HG03159 (cell line): ENCODE results near the gene TMCC1.
"Not testable (repeated sequence)": the region's sequence is repeated elsewhere in the genome, so short reads cannot be mapped to it uniquely, and the experiment has no call there.

ENCODE experiments used
- ATAC-seq: cut with Tn5 transposase; IDR thresholded peaks from one replicate; pipeline ENCODE4 v1.9.1; 2021; ENCODE audit warnings: mild to moderate bottlenecking, moderate library complexity; ENCODE audit not compliant: unreplicated experiment

TMCC1 gene

GRCh38 chr3:129614927-129615363 is 278.6 kb downstream of the TMCC1 start:
- ATAC-seq = no peak

DNA sequence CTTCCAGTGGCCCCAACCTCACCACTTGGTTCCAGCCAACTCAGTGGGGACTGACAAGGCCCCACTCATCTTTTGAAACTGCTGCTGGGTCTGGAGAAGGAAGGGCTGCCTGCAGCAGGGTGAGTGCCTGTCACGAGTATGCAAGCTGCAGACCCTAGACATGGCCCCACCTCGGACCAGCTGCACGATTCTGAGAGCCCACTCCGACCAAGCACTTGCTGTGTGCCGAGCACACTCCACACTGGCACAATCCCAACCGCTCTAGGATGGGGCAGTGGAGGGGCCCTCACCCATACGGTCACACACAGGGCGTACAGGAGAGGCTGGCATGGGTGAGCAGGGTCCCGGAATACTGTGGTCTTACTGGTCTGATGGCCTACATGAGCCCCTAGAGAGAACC is 279.1 kb downstream of the TMCC1 start:
- ATAC-seq = no peak

DNA sequence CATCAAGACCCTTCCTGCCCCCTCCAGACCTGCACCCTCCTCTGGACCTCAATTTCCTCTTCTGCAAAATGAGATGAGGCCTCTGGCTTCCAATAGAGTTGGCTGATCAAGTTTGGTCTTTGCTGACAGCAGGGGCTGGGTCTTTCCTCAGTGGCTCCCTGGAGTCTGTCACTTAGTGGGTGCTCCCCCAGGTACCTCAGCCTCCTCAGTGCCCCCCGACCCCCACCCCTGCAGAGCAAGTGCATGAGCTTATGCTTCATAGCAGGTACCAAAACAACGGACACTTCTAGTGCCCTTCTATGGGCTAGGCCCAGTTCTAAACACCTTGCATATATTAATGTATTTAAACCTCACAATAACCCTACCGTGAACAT is 280.2 kb downstream of the TMCC1 start:
- no peak for ATAC-seq

- no peak for ATAC-seq
Observed at GRCh38 chr3:129612534-129613366, 280.8 kb downstream of the TMCC1 start.

DNA sequence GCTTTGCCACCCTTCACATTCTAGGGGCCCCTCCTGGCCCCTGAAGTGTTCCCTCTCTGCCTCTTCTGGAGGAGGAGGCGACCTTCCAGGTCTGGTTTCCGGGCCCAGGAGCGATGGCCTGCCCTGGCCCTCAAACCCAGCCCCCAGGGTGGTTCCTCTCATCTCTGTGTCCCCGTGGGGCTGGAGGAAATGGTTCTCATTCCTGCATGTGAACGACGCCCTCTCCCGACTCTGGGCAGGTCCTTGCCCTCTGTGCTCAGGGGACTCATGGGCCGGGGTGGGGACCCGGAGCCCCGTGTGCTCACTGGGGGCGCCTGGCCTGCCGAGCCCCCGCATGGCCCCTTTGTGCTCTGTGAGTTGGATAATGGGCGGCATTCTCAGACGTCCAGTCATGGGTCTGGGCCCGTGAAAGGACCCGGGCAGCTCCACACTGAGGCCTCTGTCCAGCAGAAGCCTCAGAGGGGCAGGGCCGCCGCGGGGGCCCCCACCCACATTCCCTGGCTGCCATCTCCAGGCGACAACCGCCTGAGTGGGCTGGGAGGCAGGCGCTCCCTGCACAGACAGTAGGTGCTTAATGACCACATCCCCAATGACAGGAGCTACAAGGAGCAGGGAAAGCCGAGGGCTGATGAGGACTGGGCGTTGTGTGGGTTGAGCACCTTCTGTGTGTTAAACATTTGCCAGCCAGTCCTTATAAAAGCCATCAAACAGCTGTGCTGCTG is 281.5 kb downstream of the TMCC1 start:
- ATAC-seq = no peak

DNA sequence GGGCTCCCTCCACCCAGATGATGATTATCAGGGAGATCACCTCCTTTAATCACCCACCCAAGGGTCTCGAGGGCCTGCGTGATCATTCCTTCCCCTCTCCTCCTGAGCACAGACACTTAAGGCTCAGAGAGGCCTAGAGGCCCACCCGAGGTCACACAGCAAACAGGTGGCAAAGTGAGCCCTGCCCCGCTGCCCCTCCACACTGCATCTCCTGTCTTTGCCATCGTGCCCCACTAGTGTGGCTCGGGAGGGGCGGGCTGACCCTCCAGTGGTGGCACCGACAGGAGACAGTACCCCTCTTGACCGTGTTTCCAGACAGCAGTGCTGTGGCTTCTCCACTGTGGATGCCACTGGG is 282.1 kb downstream of the TMCC1 start:
- no peak for ATAC-seq

- not testable (repeated sequence) for ATAC-seq
Observed at GRCh38 chr3:129610794-129611445, 282.6 kb downstream of the TMCC1 start.

DNA sequence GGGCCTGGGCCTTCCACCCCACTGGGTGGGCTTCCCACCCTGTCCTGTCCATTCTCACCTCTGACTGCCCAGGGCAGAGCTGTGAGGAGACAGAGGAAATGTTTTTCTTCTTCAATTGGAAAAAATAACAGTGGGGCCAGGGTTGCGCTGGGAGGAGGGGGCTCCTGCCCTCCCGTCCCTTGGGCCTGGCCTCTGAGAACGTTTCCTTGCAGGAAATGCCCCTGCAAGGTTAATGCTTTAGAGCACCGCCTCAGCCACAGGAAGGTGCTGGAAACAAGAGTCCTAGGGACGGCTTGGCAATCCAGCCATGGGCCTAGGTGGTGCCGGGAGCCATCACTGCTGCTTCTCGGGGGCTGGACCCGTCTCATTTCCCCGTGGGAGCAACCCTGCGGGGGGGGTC is 283.2 kb downstream of the TMCC1 start:
- no peak for ATAC-seq

DNA sequence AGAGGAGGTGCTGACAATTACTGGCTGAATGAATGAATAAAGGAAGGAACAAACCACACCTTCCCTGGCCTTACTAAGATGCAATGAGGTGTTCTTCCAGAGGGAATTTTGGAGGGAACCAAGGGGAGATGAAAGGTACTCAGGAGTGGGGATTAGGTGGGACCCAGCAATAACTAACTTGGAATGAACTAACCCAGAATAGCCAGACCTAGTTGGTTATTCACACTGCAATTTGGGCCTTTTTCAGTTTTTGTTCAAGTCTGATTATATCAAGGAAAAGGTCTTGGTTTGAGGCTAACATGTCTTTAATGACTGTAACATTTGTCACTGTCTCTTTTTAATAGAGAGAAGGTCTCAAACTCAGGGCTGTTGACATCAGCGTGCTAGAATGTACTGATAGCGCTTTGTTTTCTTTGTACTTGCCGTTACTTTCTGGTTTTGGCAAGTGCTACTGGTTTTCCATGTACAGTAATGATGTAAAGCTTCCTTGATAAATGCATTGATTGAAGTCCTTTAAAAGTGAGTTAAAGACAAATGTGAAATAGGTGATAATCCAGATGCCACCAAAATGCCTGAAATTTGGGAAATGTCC is 283.8 kb downstream of the TMCC1 start:
- no peak for ATAC-seq

- no peak for ATAC-seq
Observed at GRCh38 chr3:129608936-129609590, 284.4 kb downstream of the TMCC1 start.

GRCh38 chr3:129608087-129608935 is 285.2 kb downstream of the TMCC1 start:
- ATAC-seq = no peak

DNA sequence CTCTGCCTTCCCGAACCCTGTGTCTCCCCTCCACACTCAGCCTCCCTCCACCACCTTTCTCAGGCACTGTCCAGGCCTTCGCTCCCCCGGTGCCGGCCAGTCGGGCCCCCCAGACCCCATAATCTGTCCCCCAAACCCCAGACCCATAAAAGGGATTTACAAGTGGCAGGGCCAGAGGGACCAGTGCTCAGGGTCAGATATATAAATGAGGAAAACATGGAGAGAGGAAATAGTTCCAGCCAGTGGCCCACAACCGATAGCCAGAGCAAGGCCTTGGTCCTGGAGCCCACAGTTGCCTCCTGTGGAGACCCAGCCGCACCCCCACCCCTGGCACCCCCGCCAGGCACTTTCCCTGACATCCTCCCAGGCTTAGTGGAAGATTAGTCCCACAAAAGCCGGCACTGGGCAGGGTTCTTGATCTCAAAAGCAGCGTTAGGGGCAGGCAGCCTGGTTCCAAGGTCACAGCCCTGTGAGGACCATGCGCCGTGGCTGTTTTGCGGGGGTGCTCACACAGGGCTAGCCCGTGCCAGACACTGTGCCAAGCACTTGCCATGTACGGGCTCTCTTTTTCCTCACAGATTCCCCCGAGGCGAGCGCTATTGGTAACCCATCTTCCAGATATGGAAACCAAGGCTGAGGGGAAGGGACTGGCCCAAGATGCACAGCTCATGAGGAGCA is 286.0 kb downstream of the TMCC1 start:
- ATAC-seq = no peak

DNA sequence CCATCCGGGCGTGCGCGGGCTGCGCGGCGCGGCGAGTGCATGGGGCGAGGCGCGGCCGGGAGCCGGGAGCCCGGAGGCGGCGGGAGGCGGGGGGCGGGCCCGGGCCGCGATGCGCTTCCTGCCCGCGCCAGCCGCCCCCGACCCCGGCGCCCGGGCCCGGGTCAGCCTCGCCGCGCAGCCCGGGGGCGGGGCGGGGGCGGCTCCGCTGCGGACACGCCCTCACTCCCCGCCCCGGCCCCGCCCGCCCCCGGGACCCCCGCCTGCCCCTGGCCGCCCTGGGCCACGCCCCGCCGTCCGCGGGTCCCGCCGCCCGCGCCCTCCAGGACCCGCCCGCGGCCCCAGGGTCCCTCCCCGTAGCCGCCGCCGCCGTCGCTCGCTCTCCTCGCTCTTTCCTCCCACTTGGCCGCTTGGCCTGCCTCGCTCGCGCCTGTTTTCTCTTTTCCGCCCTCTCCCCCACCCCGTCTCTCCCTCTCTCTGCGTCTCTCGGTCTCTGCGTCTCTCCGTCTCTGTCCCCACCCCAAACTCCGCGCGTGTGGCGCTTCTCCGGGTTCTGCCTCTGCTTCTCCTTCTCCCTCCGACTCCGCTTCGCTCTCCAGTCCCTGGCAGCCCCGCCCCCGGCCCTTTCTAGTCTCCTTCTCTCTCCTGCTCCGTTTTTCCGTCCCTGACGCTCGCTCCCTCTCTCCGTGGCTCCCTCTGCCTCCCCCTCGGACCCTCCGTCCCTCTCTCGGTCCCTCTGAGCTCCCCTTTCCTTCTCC is 286.7 kb downstream of the TMCC1 start, which contains the start of gene PLXND1:
Gene PLXND1, minus strand, starts transcription at position 41 of the 755 bp plus-strand sequence. Its CDS starts 37 bp downstream, at position 4.
- no peak for ATAC-seq

- no peak for ATAC-seq
Observed at GRCh38 chr3:129605922-129606635, 287.4 kb downstream of the TMCC1 start.

- no peak for ATAC-seq
Observed at GRCh38 chr3:129605203-129605921, 288.1 kb downstream of the TMCC1 start.

DNA sequence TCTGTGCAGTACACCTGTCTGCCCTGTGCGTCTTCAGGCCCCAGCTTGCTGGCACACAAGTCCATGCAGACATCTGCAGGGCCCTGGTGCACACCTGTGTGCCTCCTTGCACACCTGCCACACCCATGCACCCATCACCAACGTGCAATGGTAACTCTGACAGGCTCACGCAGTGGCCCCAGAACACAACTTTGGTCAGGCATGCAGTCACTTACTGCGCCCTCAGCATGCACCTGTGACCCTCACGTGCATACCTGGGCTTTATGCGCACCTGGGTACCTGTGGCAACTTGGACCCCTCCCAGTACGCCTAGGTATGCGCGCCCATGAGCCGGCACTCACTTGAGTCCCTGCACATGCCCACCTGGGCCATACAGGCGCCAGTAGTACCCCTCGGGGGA is 288.7 kb downstream of the TMCC1 start:
- ATAC-seq = no peak

DNA sequence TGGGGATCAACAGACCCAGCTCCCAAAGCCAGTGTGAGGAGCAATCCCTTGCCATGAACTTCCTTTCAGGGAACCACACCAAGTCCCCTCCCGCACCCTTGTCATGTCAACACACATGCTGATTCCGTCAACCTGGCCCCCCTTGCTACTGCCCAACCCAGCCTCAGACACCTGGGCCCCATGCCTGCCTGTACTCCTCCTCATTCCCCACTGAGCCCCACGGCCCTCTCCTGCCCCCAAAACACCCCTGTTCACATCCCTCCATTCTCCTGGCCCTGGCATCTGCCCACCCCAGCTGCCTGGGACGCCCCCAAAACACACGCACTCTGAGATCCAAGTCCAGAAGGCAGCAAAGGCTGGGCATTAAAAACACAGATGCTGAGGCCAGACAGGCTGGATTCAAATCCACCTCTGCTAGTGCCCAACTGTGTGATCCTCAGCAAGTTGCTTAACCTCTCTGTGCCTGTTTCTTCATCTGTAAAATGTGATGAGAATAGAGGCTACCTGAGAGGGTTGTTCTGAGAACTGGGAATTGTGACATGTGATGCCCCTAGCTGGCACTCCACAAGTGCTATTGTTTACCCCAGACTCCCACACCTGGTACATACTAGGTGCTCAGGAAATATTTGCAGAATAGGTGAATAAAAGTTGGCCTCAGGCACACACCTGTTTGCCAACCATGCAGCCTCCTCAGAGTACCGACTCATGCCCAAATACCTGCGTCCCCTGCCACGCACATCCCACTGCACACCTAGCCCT is 289.3 kb downstream of the TMCC1 start:
- no peak for ATAC-seq
